Osteoblast (primary cell): Measurements from ENCODE around the gene CDPF1. TPM values are rescaled to one million over a fixed set of nuclear protein-coding genes. Genes with fewer than 3 reads are reported as not detected.

Experiments
- DNase-seq: peaks from one replicate; pipeline ENCODE4 v3.0.0; 2011; ENCODE audit warnings: low spot score, mixed read lengths; ENCODE audit not compliant: insufficient read length; ENCODE audit errors: missing footprints
- H2AFZ ChIP-seq: 2 replicates; pipeline ENCODE4 v1.6.0; 2011; ENCODE audit warnings: mild to moderate bottlenecking, low read length
- H3K27ac ChIP-seq: 2 replicates; pipeline ENCODE4 v1.5.1; 2011; ENCODE audit warnings: mild to moderate bottlenecking, low read depth, low read length, moderate library complexity
- H3K27me3 ChIP-seq: 2 replicates; pipeline ENCODE4 v1.6.0; 2012; ENCODE audit warnings: mild to moderate bottlenecking, control low read depth, inconsistent platforms, low read length, moderate library complexity; ENCODE audit not compliant: insufficient read depth
- H3K36me3 ChIP-seq: 2 replicates; pipeline ENCODE4 v1.5.1; 2011; ENCODE audit warnings: mild to moderate bottlenecking, low read length, control low read depth, moderate library complexity; ENCODE audit not compliant: insufficient read depth
- H3K4me1 ChIP-seq: 2 replicates; pipeline ENCODE4 v1.5.1; 2011; ENCODE audit warnings: mild to moderate bottlenecking, low read length, control low read depth, moderate library complexity; ENCODE audit not compliant: insufficient read depth
- H3K4me2 ChIP-seq: 2 replicates; pipeline ENCODE4 v1.6.0; 2011; ENCODE audit warnings: mild to moderate bottlenecking, low read length; ENCODE audit not compliant: insufficient read depth
- H3K4me3 ChIP-seq: fragments of 200-600 bp; sonication (generic); 3 replicates; pipeline ENCODE4 v1.5.1; 2012; ENCODE audit warnings: mild to moderate bottlenecking, low read length, inconsistent platforms; ENCODE audit not compliant: insufficient read depth
- H3K79me2 ChIP-seq: 2 replicates; pipeline ENCODE4 v1.6.0; 2012; ENCODE audit warnings: mild to moderate bottlenecking, low read length, control low read depth, inconsistent platforms; ENCODE audit not compliant: insufficient read depth
- H3K9me3 ChIP-seq: 2 replicates; pipeline ENCODE4 v1.5.1; 2011; ENCODE audit warnings: low read depth, low read length, control low read depth
- H4K20me1 ChIP-seq: 2 replicates; pipeline ENCODE4 v1.6.0; 2012; ENCODE audit warnings: mild to moderate bottlenecking, low read length, control low read depth; ENCODE audit not compliant: insufficient read depth
- CTCF ChIP-seq: IDR thresholded peaks from 2 replicates; pipeline ENCODE4 v1.5.1; 2011; ENCODE audit warnings: mild to moderate bottlenecking, low read depth, low read length, moderate library complexity; ENCODE audit errors: extremely low read depth
- total RNA-seq: library from RNA; depleted of rRNA; stranded (reverse); fragments of >200 nt; gene quantifications from 2 replicates; pipeline ENCODE4 v1.2.3, GENCODE V29; 2012

Gene CDPF1
- total RNA-seq, 1 donor, result 12.7 TPM

GRCh38 chr22:46296257-46297150 lies 46.4 kb upstream of the CDPF1 start, which contains the start of gene GTSE1:
TSS of gene GTSE1 (plus strand) at chr22:46296870. CDS start at chr22:46297401, 531 bp downstream.
- H3K9me3 ChIP-seq, result no peaks in the 10 kb centered on the region
- H4K20me1 ChIP-seq, result no peaks in the 10 kb centered on the region
- peak within 1 kb of the TSS; percentile 90 for H3K4me3 ChIP-seq
- peak within 1 kb of the TSS; percentile 98 for H2AFZ ChIP-seq
- peaks cover 20% of the 10 kb centered on the region for H3K4me1 ChIP-seq
- peak; percentile 100 for DNase-seq
- peak within 1 kb of the TSS; percentile 77 for H3K27ac ChIP-seq
- H3K36me3 ChIP-seq, result peaks cover 33% of the 10 kb centered on the region
- peak; percentile 14 for TF ChIP-seq CTCF
- peak within 1 kb of the TSS; percentile 92 for H3K4me2 ChIP-seq
- H3K79me2 ChIP-seq, result peaks cover 39% of the 10 kb centered on the region
- H3K27me3 ChIP-seq, result no peaks in the 10 kb centered on the region

GRCh38 chr22:46295277-46295971 lies 45.3 kb upstream of the CDPF1 start:
- peak overlapping the region; percentile 77 for H3K27ac ChIP-seq
- H3K27me3 ChIP-seq, result no peaks in the 10 kb centered on the region
- peak overlapping the region; percentile 92 for H3K4me2 ChIP-seq
- no peaks in the 10 kb centered on the region for H3K9me3 ChIP-seq
- H2AFZ ChIP-seq, result peak overlapping the region; percentile 98
- H3K4me3 ChIP-seq, result peak overlapping the region; percentile 90
- peaks cover 25% of the 10 kb centered on the region for H3K36me3 ChIP-seq
- DNase-seq, result peak; percentile 85
- peaks cover 31% of the 10 kb centered on the region for H3K79me2 ChIP-seq
- no peaks in the 10 kb centered on the region for H4K20me1 ChIP-seq
- no peak for TF ChIP-seq CTCF
- H3K4me1 ChIP-seq, result peaks cover 20% of the 10 kb centered on the region

- TF ChIP-seq CTCF, result no peak
Measured at GRCh38 chr22:46294784-46295183, 44.7 kb upstream of the CDPF1 start.

More at GRCh38 chr22:46294784-46295183, 44.7 kb upstream of the CDPF1 start:
- no peaks in the 10 kb centered on the region for H3K27me3 ChIP-seq
- H3K27ac ChIP-seq, result no peak overlapping the region
- peak; percentile 60 for DNase-seq
- H3K36me3 ChIP-seq, result peaks cover 25% of the 10 kb centered on the region
- no peaks in the 10 kb centered on the region for H3K9me3 ChIP-seq
- no peak overlapping the region for H3K4me2 ChIP-seq
- H2AFZ ChIP-seq, result no peak overlapping the region
- H3K4me3 ChIP-seq, result no peak overlapping the region
- H3K79me2 ChIP-seq, result peaks cover 27% of the 10 kb centered on the region
- peaks cover 20% of the 10 kb centered on the region for H3K4me1 ChIP-seq
- H4K20me1 ChIP-seq, result no peaks in the 10 kb centered on the region
